Caco-2 (cell line): Measurements from ENCODE around the gene SCTR. TPM values are rescaled to one million over a fixed set of nuclear protein-coding genes. Genes with fewer than 3 reads are reported as not detected.

Experiments used
- BruUV-seq: library from RNA; stranded (reverse); fragments of 400-500 nt; replicated peaks from 2 replicates; lab custom pipeline; 2021; lab: Mats Ljungman, UMichigan
- CTCF ChIA-PET: fragments of 300-600 bp; sonication (Branson Sonifier 250); formaldehyde crosslinking; loops from one replicate; lab custom pipeline; 2022; ENCODE audit warnings: antibody characterized with exemption; lab: Charles Lee
- POLR2A ChIA-PET: fragments of 300-600 bp; sonication (Branson Sonifier 250); formaldehyde crosslinking; loops from one replicate; lab custom pipeline; 2022; ENCODE audit warnings: antibody characterized with exemption; lab: Charles Lee
- DNase-seq, 2 experiments: peaks; one replicate each; pipeline versions ENCODE4 v3.0.0 to v3.0.0-alpha.2; 2020 to 2022
- H3K27me3 ChIP-seq: replicated peaks from 2 replicates; pipeline ENCODE4 v1.6.0; 2011; ENCODE audit warnings: low read length; ENCODE audit not compliant: control insufficient read depth, insufficient read depth
- H3K36me3 ChIP-seq: 2 replicates; pipeline ENCODE4 v1.5.1; 2011; ENCODE audit warnings: low read length; ENCODE audit not compliant: control insufficient read depth, insufficient read depth
- H3K4me1 ChIP-seq: fragments of 250-450 bp; sonication (Bioruptor Pico); 2 replicates; pipeline ENCODE4 v1.5.1; 2020; ENCODE audit warnings: mild to moderate bottlenecking
- H3K4me3 ChIP-seq: 2 replicates; pipeline ENCODE4 v1.5.1; 2011; ENCODE audit warnings: low read depth, mild to moderate bottlenecking, control low read depth, low read length
- H3K9me3 ChIP-seq: fragments of 250-450 bp; sonication (Bioruptor Pico); 2 replicates; pipeline ENCODE4 v1.5.1; 2020; ENCODE audit warnings: mild to moderate bottlenecking, moderate library complexity
- H3K27ac Mint-ChIP-seq: one replicate; pipeline ENCODE4 v1.8.0; 2022; ENCODE audit warnings: mixed read lengths; ENCODE audit not compliant: unreplicated experiment
- H3K27me3 Mint-ChIP-seq: one replicate; pipeline ENCODE4 v1.8.0; 2022; ENCODE audit warnings: mixed read lengths; ENCODE audit not compliant: insufficient read depth, unreplicated experiment
- H3K36me3 Mint-ChIP-seq: one replicate; pipeline ENCODE4 v1.8.0; 2022; ENCODE audit warnings: mild to moderate bottlenecking, mixed read lengths; ENCODE audit not compliant: insufficient read depth, unreplicated experiment
- H3K4me1 Mint-ChIP-seq: one replicate; pipeline ENCODE4 v1.8.0; 2022; ENCODE audit warnings: low read depth, mixed read lengths; ENCODE audit not compliant: unreplicated experiment
- H3K4me3 Mint-ChIP-seq: one replicate; pipeline ENCODE4 v1.8.0; 2022; ENCODE audit warnings: mild to moderate bottlenecking, moderate library complexity, mixed read lengths; ENCODE audit not compliant: unreplicated experiment
- H3K9me3 Mint-ChIP-seq: one replicate; pipeline ENCODE4 v1.8.0; 2022; ENCODE audit warnings: mixed read lengths; ENCODE audit not compliant: unreplicated experiment
- intact Hi-C: fragments of 100-400 bp; cut with micrococcal nuclease; formaldehyde crosslinking; loops from one replicate; pipeline ENCODE4 v1.10.0; 2022; ENCODE audit not compliant: unreplicated experiment
- total RNA-seq: library from RNA; stranded (reverse); gene quantifications from 2 replicates; pipeline ENCODE4 v1.2.3, GENCODE V29; 2022
- TF ChIP-seq, protein P1 (sequence below), 2 experiments: fragments of 200-600 bp in 1 of 2; IDR thresholded peaks; 1 replicate in 1 of 2; 2 replicates in 1 of 2; pipeline versions ENCODE4 v1.5.1 to v1.8.0; 2011 to 2022; ENCODE audit warnings: antibody characterized with exemption in 1 of 2, control low read depth in 1 of 2, inconsistent platforms in 1 of 2, low read depth in 1 of 2, low read length in 1 of 2, mild to moderate bottlenecking in 1 of 2, moderate library complexity in 1 of 2; ENCODE audit not compliant: insufficient read depth in 1 of 2, severe bottlenecking in 1 of 2, unreplicated experiment in 1 of 2

The SCTR gene
- total RNA-seq, 1 experiment from 2014 or later, result not detected

DNA sequence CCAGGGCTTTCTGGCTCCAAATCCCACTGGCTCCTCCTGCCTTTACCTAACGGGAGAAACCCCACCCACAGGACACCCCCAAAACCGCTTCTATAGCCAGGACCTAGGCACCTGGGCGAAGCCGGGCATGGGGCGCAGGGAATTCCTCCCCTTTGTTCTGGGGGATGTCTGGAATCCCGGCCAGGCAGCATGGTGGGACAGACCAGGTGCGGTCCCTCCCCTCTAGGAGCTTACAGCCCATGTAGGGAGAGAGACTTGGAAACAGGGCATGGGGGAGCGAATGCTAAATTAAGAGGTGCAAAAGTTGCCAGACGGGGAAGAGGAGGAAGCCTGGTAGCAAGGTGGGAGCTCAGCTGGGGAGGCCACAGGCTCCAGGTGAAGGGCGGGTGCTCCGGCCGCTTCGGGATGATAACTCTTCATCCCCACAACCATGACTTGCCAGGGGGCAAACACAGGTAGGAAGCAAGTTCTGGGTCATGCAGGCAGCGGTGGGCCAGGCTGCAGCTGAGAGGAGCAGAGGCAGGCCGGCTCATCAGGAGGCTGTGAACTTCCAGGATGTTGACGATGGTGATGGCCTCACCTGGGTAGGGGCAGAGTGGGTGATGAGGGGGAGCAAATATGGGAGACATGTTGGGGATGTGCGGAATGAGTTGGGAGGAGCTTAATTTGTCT lies 91.3 kb downstream of the SCTR start:
- ChIA-PET CTCF (no interaction called here), POLR2A (no interaction called here)
- no peak overlapping the region for H3K4me3 ChIP-seq
- H3K27me3 ChIP-seq, result no peaks in the 10 kb centered on the region
- BruUV-seq, result no TSS peak
- H3K4me1 ChIP-seq, result peaks cover 74% of the 10 kb centered on the region
- TF ChIP-seq, protein P1, sequence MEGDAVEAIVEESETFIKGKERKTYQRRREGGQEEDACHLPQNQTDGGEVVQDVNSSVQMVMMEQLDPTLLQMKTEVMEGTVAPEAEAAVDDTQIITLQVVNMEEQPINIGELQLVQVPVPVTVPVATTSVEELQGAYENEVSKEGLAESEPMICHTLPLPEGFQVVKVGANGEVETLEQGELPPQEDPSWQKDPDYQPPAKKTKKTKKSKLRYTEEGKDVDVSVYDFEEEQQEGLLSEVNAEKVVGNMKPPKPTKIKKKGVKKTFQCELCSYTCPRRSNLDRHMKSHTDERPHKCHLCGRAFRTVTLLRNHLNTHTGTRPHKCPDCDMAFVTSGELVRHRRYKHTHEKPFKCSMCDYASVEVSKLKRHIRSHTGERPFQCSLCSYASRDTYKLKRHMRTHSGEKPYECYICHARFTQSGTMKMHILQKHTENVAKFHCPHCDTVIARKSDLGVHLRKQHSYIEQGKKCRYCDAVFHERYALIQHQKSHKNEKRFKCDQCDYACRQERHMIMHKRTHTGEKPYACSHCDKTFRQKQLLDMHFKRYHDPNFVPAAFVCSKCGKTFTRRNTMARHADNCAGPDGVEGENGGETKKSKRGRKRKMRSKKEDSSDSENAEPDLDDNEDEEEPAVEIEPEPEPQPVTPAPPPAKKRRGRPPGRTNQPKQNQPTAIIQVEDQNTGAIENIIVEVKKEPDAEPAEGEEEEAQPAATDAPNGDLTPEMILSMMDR (IDR thresholded peaks at IDR 0.05; ENCODE audit: insufficient read depth in 1 of 2, low read depth in 1 of 2, low read length in 1 of 2, severe bottlenecking in 1 of 2, unreplicated experiment in 1 of 2), result no peak
- peaks cover 41% of the 10 kb centered on the region for H3K4me1 Mint-ChIP-seq
- H3K27ac Mint-ChIP-seq, result peak overlapping the region; percentile 16
- H3K4me3 Mint-ChIP-seq, result peak overlapping the region; percentile 78
- intact Hi-C loops, result loop anchor here (5.0 kb wide), 1 partner anchor 66 kb away; the partner anchor contains the start of genes C2orf76 and DBI
- peaks cover 9% of the 10 kb centered on the region for H3K36me3 Mint-ChIP-seq
- no peak for DNase-seq
- H3K36me3 ChIP-seq, result peaks cover 2% of the 10 kb centered on the region; the same call in 1 of the 2 replicates
- no peaks in the 10 kb centered on the region for H3K9me3 Mint-ChIP-seq
- H3K27me3 Mint-ChIP-seq, result no peaks in the 10 kb centered on the region
- no peaks in the 10 kb centered on the region for H3K9me3 ChIP-seq

- ChIA-PET CTCF (interaction anchor here (0.8 to 1.3 kb wide), 2 partner anchors 40 to 44 kb away, joined by 3 to 5 read pairs; no protein-coding TSS in a partner anchor), POLR2A (interaction anchor here (0.6 to 0.9 kb wide), 4 partner anchors 12 to 55 kb away, joined by 3 to 5 read pairs (median 5); no protein-coding TSS in a partner anchor)
- peak overlapping the region; percentile 16 for H3K27ac Mint-ChIP-seq
- DNase-seq, result no peak
- peak overlapping the region; percentile 63 for H3K4me3 ChIP-seq
- peaks cover 2% of the 10 kb centered on the region; the same call in 1 of the 2 replicates for H3K36me3 ChIP-seq
- peak overlapping the region; percentile 78 for H3K4me3 Mint-ChIP-seq
- H3K9me3 Mint-ChIP-seq, result no peaks in the 10 kb centered on the region
- no peaks in the 10 kb centered on the region for H3K9me3 ChIP-seq
- BruUV-seq, result TSS peak; percentile 59
- intact Hi-C loops, result loop anchor here (5.0 kb wide), 1 partner anchor 65 kb away; the partner anchor contains the start of genes C2orf76 and DBI
- H3K27me3 ChIP-seq, result no peaks in the 10 kb centered on the region
- H3K36me3 Mint-ChIP-seq, result peaks cover 3% of the 10 kb centered on the region
- TF ChIP-seq, protein P1 (IDR thresholded peaks at IDR 0.05; ENCODE audit: insufficient read depth in 1 of 2, low read depth in 1 of 2, low read length in 1 of 2, severe bottlenecking in 1 of 2, unreplicated experiment in 1 of 2), result no peak
- H3K27me3 Mint-ChIP-seq, result no peaks in the 10 kb centered on the region
- peaks cover 72% of the 10 kb centered on the region for H3K4me1 ChIP-seq
- peaks cover 46% of the 10 kb centered on the region for H3K4me1 Mint-ChIP-seq
These were observed 92.1 kb downstream of the SCTR start for GRCh38 chr2:119431976-119432850.
